Keratinocyte (primary cell): ENCODE results near the gene VDAC2. TPM values are rescaled to one million over a fixed set of nuclear protein-coding genes. Genes with fewer than 3 reads are reported as not detected.

Experiments used
- DNase-seq: peaks from one replicate; pipeline ENCODE4 v3.0.0-alpha.2; 2011; ENCODE audit warnings: low read depth, missing footprints, low spot score
- FAIRE-seq: peaks from 2 replicates; lab custom pipeline; 2011; peaks lifted over from hg19 to GRCh38; lab: Jason Lieb, UNC
- H2AFZ ChIP-seq: 2 replicates; pipeline ENCODE4 v1.6.0; 2012; ENCODE audit warnings: low read length, control low read depth, inconsistent platforms; ENCODE audit not compliant: control insufficient read depth
- H3K27ac ChIP-seq: 2 replicates; pipeline ENCODE4 v1.5.1; 2011; ENCODE audit warnings: low read length; ENCODE audit not compliant: control insufficient read depth, insufficient read depth
- H3K27me3 ChIP-seq: 3 replicates; pipeline ENCODE4 v1.6.0; 2011; ENCODE audit warnings: low read length; ENCODE audit not compliant: control insufficient read depth, insufficient read depth; ENCODE audit errors: extremely low read depth
- H3K36me3 ChIP-seq, 2 experiments: 2 replicates in 1 of 2; 3 replicates in 1 of 2; pipeline ENCODE4 v1.5.1; 2011; ENCODE audit warnings: low read length in 2 of 2, mild to moderate bottlenecking in 1 of 2; ENCODE audit not compliant: control insufficient read depth in 2 of 2, insufficient read depth in 2 of 2; ENCODE audit errors: extremely low read depth in 1 of 2
- H3K4me1 ChIP-seq: 3 replicates; pipeline ENCODE4 v1.5.1; 2011; ENCODE audit warnings: low read length; ENCODE audit not compliant: control insufficient read depth, insufficient read depth; ENCODE audit errors: extremely low read depth
- H3K4me2 ChIP-seq: 3 replicates; pipeline ENCODE4 v1.6.0; 2011; ENCODE audit warnings: low read depth, low read length; ENCODE audit not compliant: control insufficient read depth, insufficient read depth; ENCODE audit errors: extremely low read depth
- H3K4me3 ChIP-seq, 3 experiments: fragments of 200-600 bp in 1 of 3; sonication (generic) in 1 of 3; 2 replicates in 2 of 3; 3 replicates in 1 of 3; pipeline ENCODE4 v1.5.1; 2011 to 2016; ENCODE audit warnings: low read length in 3 of 3, mild to moderate bottlenecking in 3 of 3, control low read depth in 2 of 3, inconsistent platforms in 1 of 3, low read depth in 1 of 3, mixed read lengths in 1 of 3, mixed run types in 1 of 3, moderate library complexity in 1 of 3; ENCODE audit not compliant: control insufficient read depth in 2 of 3, insufficient read depth in 2 of 3; ENCODE audit errors: extremely low read depth in 1 of 3
- H3K79me2 ChIP-seq: 2 replicates; pipeline ENCODE4 v1.6.0; 2012; ENCODE audit warnings: low read length; ENCODE audit not compliant: control insufficient read depth, insufficient read depth
- H3K9ac ChIP-seq: 3 replicates; pipeline ENCODE4 v1.6.0; 2011; ENCODE audit warnings: low read length; ENCODE audit not compliant: control insufficient read depth, insufficient read depth; ENCODE audit errors: extremely low read depth
- H3K9me1 ChIP-seq: 3 replicates; pipeline ENCODE4 v1.6.0; 2011; ENCODE audit warnings: low read length; ENCODE audit not compliant: control insufficient read depth, insufficient read depth; ENCODE audit errors: extremely low read depth
- H3K9me3 ChIP-seq: 2 replicates; pipeline ENCODE4 v1.5.1; 2012; ENCODE audit warnings: low read depth, low read length; ENCODE audit not compliant: control insufficient read depth
- H4K20me1 ChIP-seq: 3 replicates; pipeline ENCODE4 v1.6.0; 2011; ENCODE audit warnings: low read length; ENCODE audit not compliant: control insufficient read depth, insufficient read depth; ENCODE audit errors: extremely low read depth
- EZH2 ChIP-seq: IDR thresholded peaks from one replicate; pipeline ENCODE4 v1.6.1; 2012; ENCODE audit warnings: inconsistent platforms, mild to moderate bottlenecking, low read length, moderate library complexity
- dilution Hi-C: fragments of 300-500 bp; cut with MboI; formaldehyde crosslinking; loops from one replicate; pipeline ENCODE4 v1.7.0; 2020; ENCODE audit warnings: low sequenced_read_pairs; ENCODE audit not compliant: extremely low pct_ligation_motif_present
- polyA plus RNA-seq, 5 experiments: library from polyadenylated mRNA; depleted of rRNA in 3 of 5; stranded (reverse) in 3 of 5; stranded (forward) in 1 of 5; unstranded in 1 of 5; fragments of >200 nt; gene quantifications; 1 replicate in 1 of 5; 2 replicates in 3 of 5; 3 replicates in 1 of 5; pipeline versions ENCODE4 v1.2.1 to v1.2.3, GENCODE V29; 2011 to 2012; ENCODE audit warnings: missing spikeins in 2 of 5, low read depth in 1 of 5, low replicate concordance in 1 of 5
- TF ChIP-seq, protein P1 (sequence below), 3 experiments: IDR thresholded peaks in 1 of 3; conservative IDR thresholded peaks in 1 of 3; optimal IDR thresholded peaks in 1 of 3; 2 replicates in 2 of 3; 3 replicates in 1 of 3; pipeline versions ENCODE3 to v1.5.1; 2011; ENCODE audit warnings: low read length in 3 of 3, mild to moderate bottlenecking in 3 of 3, moderate library complexity in 2 of 3, control low read depth in 1 of 3, inconsistent platforms in 1 of 3; ENCODE audit not compliant: insufficient read depth in 2 of 3; ENCODE audit errors: extremely low read depth in 1 of 3

Gene VDAC2
- polyA plus RNA-seq, 1 donor (not counting 4 experiments of a cell fraction or from before 2014, with no cell fraction given), result 152 TPM

GRCh38 chr10:75260990-75261389, 50.4 kb downstream of the VDAC2 start:
- no peak for FAIRE-seq
- no peak for DNase-seq

DNA sequence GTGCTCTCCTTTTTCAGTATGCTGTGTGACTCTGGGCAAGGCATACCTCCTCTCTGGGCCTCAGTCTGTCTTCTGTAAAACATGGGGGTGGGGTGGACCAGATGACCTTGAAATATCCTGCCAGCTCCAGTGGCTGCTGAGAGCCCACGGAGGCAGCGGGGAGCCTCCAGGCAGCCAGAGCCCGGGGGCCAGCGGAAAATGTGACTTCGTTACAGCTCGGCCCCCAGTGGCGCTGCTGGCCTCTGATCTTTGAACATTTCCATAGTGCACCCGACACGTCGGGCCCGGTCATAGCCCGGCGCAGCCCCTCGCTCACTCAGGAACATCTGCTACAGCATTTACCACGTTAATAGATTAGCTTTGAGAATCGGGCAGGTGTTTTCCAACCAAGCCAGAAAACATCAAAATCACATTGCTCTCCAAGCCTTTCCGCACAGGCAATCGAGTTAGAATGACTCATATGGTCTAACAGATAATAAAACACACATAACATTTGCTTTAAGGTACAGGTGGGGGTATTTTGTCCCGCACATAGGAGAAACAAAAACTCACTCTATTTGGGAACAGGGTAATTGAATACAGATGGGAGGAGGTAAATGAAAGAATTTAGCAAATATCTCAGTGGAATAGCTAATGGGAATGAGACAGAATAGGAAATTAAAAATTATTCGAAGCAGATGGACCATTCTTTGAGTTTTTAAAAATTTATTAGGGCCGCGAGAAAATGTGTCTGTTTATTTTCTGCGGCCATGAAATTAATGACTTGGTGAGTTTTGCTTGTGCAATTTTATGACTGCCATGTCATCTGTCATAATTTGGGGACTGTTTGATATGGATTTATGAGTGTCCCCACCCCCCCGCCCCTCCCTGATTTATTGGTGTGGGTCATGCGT, 51.5 kb downstream of the VDAC2 start:
- no peaks in the 10 kb centered on the region for H3K27me3 ChIP-seq
- no peak overlapping the region for H3K9ac ChIP-seq
- H3K79me2 ChIP-seq, result no peaks in the 10 kb centered on the region
- DNase-seq, result no peak
- no peaks in the 10 kb centered on the region for H3K36me3 ChIP-seq
- TF ChIP-seq, protein P1, sequence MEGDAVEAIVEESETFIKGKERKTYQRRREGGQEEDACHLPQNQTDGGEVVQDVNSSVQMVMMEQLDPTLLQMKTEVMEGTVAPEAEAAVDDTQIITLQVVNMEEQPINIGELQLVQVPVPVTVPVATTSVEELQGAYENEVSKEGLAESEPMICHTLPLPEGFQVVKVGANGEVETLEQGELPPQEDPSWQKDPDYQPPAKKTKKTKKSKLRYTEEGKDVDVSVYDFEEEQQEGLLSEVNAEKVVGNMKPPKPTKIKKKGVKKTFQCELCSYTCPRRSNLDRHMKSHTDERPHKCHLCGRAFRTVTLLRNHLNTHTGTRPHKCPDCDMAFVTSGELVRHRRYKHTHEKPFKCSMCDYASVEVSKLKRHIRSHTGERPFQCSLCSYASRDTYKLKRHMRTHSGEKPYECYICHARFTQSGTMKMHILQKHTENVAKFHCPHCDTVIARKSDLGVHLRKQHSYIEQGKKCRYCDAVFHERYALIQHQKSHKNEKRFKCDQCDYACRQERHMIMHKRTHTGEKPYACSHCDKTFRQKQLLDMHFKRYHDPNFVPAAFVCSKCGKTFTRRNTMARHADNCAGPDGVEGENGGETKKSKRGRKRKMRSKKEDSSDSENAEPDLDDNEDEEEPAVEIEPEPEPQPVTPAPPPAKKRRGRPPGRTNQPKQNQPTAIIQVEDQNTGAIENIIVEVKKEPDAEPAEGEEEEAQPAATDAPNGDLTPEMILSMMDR (optimal IDR thresholded peaks at IDR 0.05 in 1 of 3, IDR thresholded peaks at IDR 0.05 in 1 of 3, conservative IDR thresholded peaks at IDR 0.05 in 1 of 3; ENCODE audit: extremely low read depth in 1 of 3, insufficient read depth in 2 of 3, low read length in 3 of 3), result no peak
- TF ChIP-seq EZH2, result no peak
- H3K27ac ChIP-seq, result no peak overlapping the region
- H2AFZ ChIP-seq, result no peak overlapping the region
- no peak overlapping the region for H3K4me2 ChIP-seq
- peaks cover 3% of the 10 kb centered on the region for H3K4me1 ChIP-seq
- no peak overlapping the region for H3K4me3 ChIP-seq
- FAIRE-seq, result no peak
- dilution Hi-C loops, result no loop called here
- H3K9me1 ChIP-seq, result no peaks in the 10 kb centered on the region
- no peaks in the 10 kb centered on the region for H3K9me3 ChIP-seq
- H4K20me1 ChIP-seq, result no peaks in the 10 kb centered on the region

More at GRCh38 chr10:75260990-75261389, 50.4 kb downstream of the VDAC2 start:
- dilution Hi-C loops, result no loop called here
- H3K27me3 ChIP-seq, result no peaks in the 10 kb centered on the region
- no peak overlapping the region for H2AFZ ChIP-seq
- no peak overlapping the region for H3K4me2 ChIP-seq
- no peaks in the 10 kb centered on the region for H4K20me1 ChIP-seq
- H3K9me1 ChIP-seq, result no peaks in the 10 kb centered on the region
- H3K9me3 ChIP-seq, result no peaks in the 10 kb centered on the region
- H3K9ac ChIP-seq, result no peak overlapping the region
- no peaks in the 10 kb centered on the region for H3K79me2 ChIP-seq
- TF ChIP-seq, protein P1 (optimal IDR thresholded peaks at IDR 0.05 in 1 of 3, IDR thresholded peaks at IDR 0.05 in 1 of 3, conservative IDR thresholded peaks at IDR 0.05 in 1 of 3; ENCODE audit: extremely low read depth in 1 of 3, insufficient read depth in 2 of 3, low read length in 3 of 3), result no peak
- TF ChIP-seq EZH2, result no peak
- H3K4me1 ChIP-seq, result peaks cover 3% of the 10 kb centered on the region
- no peaks in the 10 kb centered on the region for H3K36me3 ChIP-seq
- H3K4me3 ChIP-seq, result no peak overlapping the region
- no peak overlapping the region for H3K27ac ChIP-seq
